ENCODE results near the gene NEO1.

NEO1 gene

GRCh38 chr15:73118055-73118454 lies 65.8 kb downstream of the NEO1 start:
- H3K79me2 ChIP-seq (ENCODE audit: insufficient read depth, low read depth) = no peaks in the 10 kb centered on the region
- no peaks in the 10 kb centered on the region for H3K36me3 ChIP-seq (ENCODE audit: insufficient read depth)
- H4K20me1 ChIP-seq (ENCODE audit: insufficient read depth) = no peaks in the 10 kb centered on the region
- TF ChIP-seq, protein P1, sequence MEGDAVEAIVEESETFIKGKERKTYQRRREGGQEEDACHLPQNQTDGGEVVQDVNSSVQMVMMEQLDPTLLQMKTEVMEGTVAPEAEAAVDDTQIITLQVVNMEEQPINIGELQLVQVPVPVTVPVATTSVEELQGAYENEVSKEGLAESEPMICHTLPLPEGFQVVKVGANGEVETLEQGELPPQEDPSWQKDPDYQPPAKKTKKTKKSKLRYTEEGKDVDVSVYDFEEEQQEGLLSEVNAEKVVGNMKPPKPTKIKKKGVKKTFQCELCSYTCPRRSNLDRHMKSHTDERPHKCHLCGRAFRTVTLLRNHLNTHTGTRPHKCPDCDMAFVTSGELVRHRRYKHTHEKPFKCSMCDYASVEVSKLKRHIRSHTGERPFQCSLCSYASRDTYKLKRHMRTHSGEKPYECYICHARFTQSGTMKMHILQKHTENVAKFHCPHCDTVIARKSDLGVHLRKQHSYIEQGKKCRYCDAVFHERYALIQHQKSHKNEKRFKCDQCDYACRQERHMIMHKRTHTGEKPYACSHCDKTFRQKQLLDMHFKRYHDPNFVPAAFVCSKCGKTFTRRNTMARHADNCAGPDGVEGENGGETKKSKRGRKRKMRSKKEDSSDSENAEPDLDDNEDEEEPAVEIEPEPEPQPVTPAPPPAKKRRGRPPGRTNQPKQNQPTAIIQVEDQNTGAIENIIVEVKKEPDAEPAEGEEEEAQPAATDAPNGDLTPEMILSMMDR (conservative IDR thresholded peaks at IDR 0.05; ENCODE audit: low read depth, low read length) = no peak
- no peak overlapping the region for H3K4me2 ChIP-seq
- no peak overlapping the region for H3K27ac ChIP-seq
- H2AFZ ChIP-seq (ENCODE audit: low read depth) = no peak overlapping the region
- no peak overlapping the region for H3K4me3 ChIP-seq (IDR thresholded peaks at IDR 0.05; ENCODE audit: insufficient read depth, low read depth, low read length)
- H3K9ac ChIP-seq = no peak overlapping the region
- H3K4me1 ChIP-seq (ENCODE audit: low read depth, poor library complexity, severe bottlenecking) = no peaks in the 10 kb centered on the region
- H3K27me3 ChIP-seq (ENCODE audit: insufficient read depth, low read depth) = no peaks in the 10 kb centered on the region

GRCh38 chr15:73119478-73119877 lies 67.2 kb downstream of the NEO1 start:
- H4K20me1 ChIP-seq (ENCODE audit: insufficient read depth) = no peaks in the 10 kb centered on the region
- no peaks in the 10 kb centered on the region for H3K79me2 ChIP-seq (ENCODE audit: insufficient read depth, low read depth)
- H3K27me3 ChIP-seq (ENCODE audit: insufficient read depth, low read depth) = no peaks in the 10 kb centered on the region
- TF ChIP-seq, protein P1 (conservative IDR thresholded peaks at IDR 0.05; ENCODE audit: low read depth, low read length) = no peak
- no peak overlapping the region for H3K9ac ChIP-seq
- no peak overlapping the region for H3K27ac ChIP-seq
- no peak overlapping the region for H3K4me2 ChIP-seq
- H3K36me3 ChIP-seq (ENCODE audit: insufficient read depth) = no peaks in the 10 kb centered on the region
- no peaks in the 10 kb centered on the region for H3K4me1 ChIP-seq (ENCODE audit: low read depth, poor library complexity, severe bottlenecking)
- no peak overlapping the region for H3K4me3 ChIP-seq (IDR thresholded peaks at IDR 0.05; ENCODE audit: insufficient read depth, low read depth, low read length)
- no peak overlapping the region for H2AFZ ChIP-seq (ENCODE audit: low read depth)

DNA sequence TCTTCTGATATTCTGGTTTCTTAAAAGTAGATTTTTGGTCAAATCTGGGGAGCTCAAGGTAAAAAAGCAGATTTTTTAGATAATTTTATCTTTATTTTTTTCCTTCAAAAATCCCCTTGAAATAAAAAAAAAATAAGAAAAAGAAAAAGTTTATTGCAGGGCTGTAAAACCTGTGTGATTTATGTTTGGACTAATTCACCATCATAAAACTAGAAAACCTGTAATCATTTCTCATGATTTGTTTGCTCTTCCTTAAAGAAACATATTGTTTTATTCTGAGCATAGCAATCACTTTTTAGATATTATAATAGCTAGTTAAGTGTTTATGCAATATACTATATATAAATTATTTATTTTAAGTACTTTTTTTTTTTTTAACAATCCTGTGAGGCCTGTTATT lies 68.0 kb downstream of the NEO1 start:
- H3K79me2 ChIP-seq (ENCODE audit: insufficient read depth, low read depth) = no peaks in the 10 kb centered on the region
- H3K4me3 ChIP-seq (IDR thresholded peaks at IDR 0.05; ENCODE audit: insufficient read depth, low read depth, low read length) = no peak overlapping the region
- no peak overlapping the region for H3K27ac ChIP-seq
- no peak overlapping the region for H3K4me2 ChIP-seq
- TF ChIP-seq, protein P1 (conservative IDR thresholded peaks at IDR 0.05; ENCODE audit: low read depth, low read length) = no peak
- H3K4me1 ChIP-seq (ENCODE audit: low read depth, poor library complexity, severe bottlenecking) = no peaks in the 10 kb centered on the region
- H3K36me3 ChIP-seq (ENCODE audit: insufficient read depth) = no peaks in the 10 kb centered on the region
- H3K9ac ChIP-seq = no peak overlapping the region
- H4K20me1 ChIP-seq (ENCODE audit: insufficient read depth) = no peaks in the 10 kb centered on the region
- H3K27me3 ChIP-seq (ENCODE audit: insufficient read depth, low read depth) = no peaks in the 10 kb centered on the region
- H2AFZ ChIP-seq (ENCODE audit: low read depth) = no peak overlapping the region

GRCh38 chr15:73125219-73125618 lies 73.0 kb downstream of the NEO1 start:
- no peak overlapping the region for H3K4me2 ChIP-seq
- H3K27ac ChIP-seq = no peak overlapping the region
- H3K4me3 ChIP-seq (IDR thresholded peaks at IDR 0.05; ENCODE audit: insufficient read depth, low read depth, low read length) = no peak overlapping the region
- TF ChIP-seq, protein P1 (conservative IDR thresholded peaks at IDR 0.05; ENCODE audit: low read depth, low read length) = no peak
- no peaks in the 10 kb centered on the region for H3K27me3 ChIP-seq (ENCODE audit: insufficient read depth, low read depth)
- H3K79me2 ChIP-seq (ENCODE audit: insufficient read depth, low read depth) = no peaks in the 10 kb centered on the region
- H2AFZ ChIP-seq (ENCODE audit: low read depth) = no peak overlapping the region
- H3K9ac ChIP-seq = no peak overlapping the region
- H4K20me1 ChIP-seq (ENCODE audit: insufficient read depth) = no peaks in the 10 kb centered on the region
- no peaks in the 10 kb centered on the region for H3K36me3 ChIP-seq (ENCODE audit: insufficient read depth)
- H3K4me1 ChIP-seq (ENCODE audit: low read depth, poor library complexity, severe bottlenecking) = no peaks in the 10 kb centered on the region
